Upper lobe of right lung (tissue), 1 donor: Measurements from ENCODE around the gene SLC2A1. TPM values are rescaled to one million over a fixed set of nuclear protein-coding genes. Genes with fewer than 3 reads are reported as not detected.

Experiments used
- ATAC-seq: fragments of 200-7000 bp; cut with Tn5 transposase; one replicate; pipeline ENCODE4 v1.9.1; 2020; ENCODE audit warnings: mild to moderate bottlenecking, moderate library complexity
- DNase-seq: peaks from one replicate; pipeline ENCODE4 v3.0.0-alpha.2; 2020
- H3K27ac ChIP-seq: fragments of 200-600 bp; one replicate; pipeline ENCODE4 v1.8.0; 2022
- H3K27me3 ChIP-seq: fragments of 200-600 bp; one replicate; pipeline ENCODE4 v1.8.0; 2022; ENCODE audit warnings: mild to moderate bottlenecking
- H3K36me3 ChIP-seq: fragments of 200-600 bp; one replicate; pipeline ENCODE4 v1.8.0; 2022
- H3K4me1 ChIP-seq: fragments of 200-600 bp; one replicate; pipeline ENCODE4 v1.8.0; 2022
- H3K4me3 ChIP-seq: fragments of 200-600 bp; one replicate; pipeline ENCODE4 v1.8.0; 2022; ENCODE audit warnings: mild to moderate bottlenecking
- H3K9me3 ChIP-seq: fragments of 200-600 bp; one replicate; pipeline ENCODE4 v1.8.0; 2022
- CTCF ChIP-seq: fragments of 200-600 bp; IDR thresholded peaks from one replicate; pipeline ENCODE4 v1.8.0; 2022; ENCODE audit warnings: antibody characterized with exemption
- intact Hi-C: fragments of 100-400 bp; cut with DNase I; formaldehyde crosslinking; loops from one replicate; pipeline ENCODE4 v1.11.0; 2022
- total RNA-seq: library from RNA; stranded (reverse); fragmentation: NEBNext Ultra II Directional; extraction: Animal tissue kit (Norgen Biotek cat#: 25700); gene quantifications from one replicate; pipeline ENCODE4 v1.2.1, GENCODE V29; 2021
- donor health status: DM: no; HTN: yes; CAD: no; lungs with severe emphysema.

Gene SLC2A1
- total RNA-seq, 1 donor from 2014 or later, result 12.9 TPM

DNA sequence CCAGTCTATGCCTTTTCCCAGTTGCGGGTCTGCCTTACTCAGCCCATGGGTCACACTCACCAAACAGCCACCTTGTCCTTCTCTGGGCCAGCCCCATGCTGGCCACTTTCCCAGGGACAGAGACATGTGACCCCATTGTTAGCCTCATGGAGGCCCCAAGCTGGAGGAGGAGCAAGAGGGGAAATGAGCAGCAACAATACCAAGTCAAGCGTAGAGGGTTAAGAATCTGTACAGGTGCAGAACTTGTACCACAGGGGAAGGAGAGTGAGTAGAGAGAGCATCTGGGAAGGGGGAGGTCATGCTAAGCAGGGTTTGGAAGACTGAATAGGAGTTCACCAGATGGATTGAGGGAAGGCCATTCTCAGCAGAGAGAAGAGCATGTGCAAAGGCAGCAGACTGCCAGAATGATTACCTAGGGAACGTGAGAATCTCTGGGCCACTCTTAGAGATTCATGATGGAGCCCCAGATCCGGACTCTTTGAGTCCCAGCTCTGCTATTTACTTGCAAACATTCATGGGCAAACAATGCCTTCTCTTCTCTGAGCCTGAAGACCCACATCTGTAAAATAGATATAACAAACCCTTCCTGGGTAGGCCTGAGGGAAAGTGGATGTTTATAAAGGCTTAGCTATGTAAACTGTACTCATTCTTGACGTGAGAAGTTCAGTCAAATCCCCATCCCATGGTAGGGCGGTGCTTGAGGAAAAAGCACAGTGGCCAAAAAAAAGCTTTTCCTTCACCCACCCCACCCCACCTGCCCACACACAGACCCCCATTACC, 2.8 kb upstream of the SLC2A1 start:
- no peak for DNase-seq
- intact Hi-C loops, result no loop called here

DNA sequence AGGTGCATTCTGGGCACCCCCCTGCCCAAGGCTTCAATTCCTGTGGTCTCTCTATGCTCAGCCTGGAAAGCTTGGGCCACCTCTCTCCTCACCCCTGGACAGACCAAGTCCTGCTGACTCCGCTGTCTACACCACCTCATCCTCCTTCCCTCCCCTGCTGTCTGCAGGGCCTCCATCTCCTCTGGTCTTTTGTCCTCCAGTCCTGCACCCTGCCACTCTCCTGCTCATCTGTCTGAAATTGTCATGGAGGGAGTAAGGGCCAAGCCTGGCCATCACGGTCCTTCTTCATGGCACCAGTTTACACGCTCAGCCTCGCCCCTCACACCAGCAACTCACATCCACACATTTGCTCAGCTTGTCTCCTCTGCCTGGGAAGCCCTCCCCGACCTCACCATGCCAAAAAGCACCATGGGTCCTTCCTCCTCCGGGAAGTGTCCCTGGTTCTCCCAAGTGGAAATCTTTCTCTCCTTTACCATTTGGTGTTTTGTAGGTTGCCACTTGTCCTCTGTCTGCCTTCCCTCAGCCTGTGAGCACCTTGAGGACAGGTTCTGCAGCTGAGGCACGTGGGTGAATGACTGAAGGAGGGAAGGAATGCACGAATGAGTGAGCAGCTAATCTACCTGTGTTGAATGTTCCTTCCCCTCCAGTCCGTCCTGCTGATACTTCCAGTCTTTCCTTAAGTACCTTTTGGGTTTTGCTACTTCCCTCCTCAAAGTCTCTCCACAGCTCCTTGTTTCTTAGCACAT, 2.1 kb upstream of the SLC2A1 start:
- no peak for DNase-seq
- intact Hi-C loops, result no loop called here
- Histone ChIP-seq H3K4me3 (no peak overlapping the region), H3K36me3 (no peaks in the 10 kb centered on the region), H3K27me3 (peaks cover 26% of the 10 kb centered on the region), H3K27ac (no peak overlapping the region), H3K4me1 (peaks cover 7% of the 10 kb centered on the region), H3K9me3 (no peaks in the 10 kb centered on the region)
- TF ChIP-seq CTCF, result no peak
- ATAC-seq, result no peak

More for the DNA sequence above, 2.8 kb upstream of the SLC2A1 start:
- Histone ChIP-seq H3K27ac (no peak overlapping the region), H3K36me3 (no peaks in the 10 kb centered on the region), H3K4me3 (no peak overlapping the region), H3K4me1 (peaks cover 7% of the 10 kb centered on the region), H3K9me3 (no peaks in the 10 kb centered on the region), H3K27me3 (peaks cover 26% of the 10 kb centered on the region)
- no peak for TF ChIP-seq CTCF
- no peak for ATAC-seq

- no peak overlapping the region for H3K4me3 ChIP-seq
- H3K27ac ChIP-seq, result no peak overlapping the region
Observed at GRCh38 chr1:42960122-42960390, 1.4 kb upstream of the SLC2A1 start.

GRCh38 chr1:42957880-42958487, 684 bp downstream of the SLC2A1 start:
- no peak for TF ChIP-seq CTCF
- Histone ChIP-seq H3K4me3 (peak overlapping the region; percentile 72), H3K36me3 (no peaks in the 10 kb centered on the region), H3K27ac (peak overlapping the region; percentile 51), H3K27me3 (peaks cover 17% of the 10 kb centered on the region), H3K4me1 (peaks cover 10% of the 10 kb centered on the region), H3K9me3 (no peaks in the 10 kb centered on the region)
- intact Hi-C loops, result no loop called here
- ATAC-seq (peak; percentile 59), DNase-seq (no peak)

More at GRCh38 chr1:42960122-42960390, 1.4 kb upstream of the SLC2A1 start:
- DNase-seq, result no peak
- no peak for TF ChIP-seq CTCF
- Histone ChIP-seq H3K4me1 (peaks cover 7% of the 10 kb centered on the region), H3K27me3 (peaks cover 26% of the 10 kb centered on the region), H3K9me3 (no peaks in the 10 kb centered on the region), H3K36me3 (no peaks in the 10 kb centered on the region)
- intact Hi-C loops, result no loop called here
- no peak for ATAC-seq

DNA sequence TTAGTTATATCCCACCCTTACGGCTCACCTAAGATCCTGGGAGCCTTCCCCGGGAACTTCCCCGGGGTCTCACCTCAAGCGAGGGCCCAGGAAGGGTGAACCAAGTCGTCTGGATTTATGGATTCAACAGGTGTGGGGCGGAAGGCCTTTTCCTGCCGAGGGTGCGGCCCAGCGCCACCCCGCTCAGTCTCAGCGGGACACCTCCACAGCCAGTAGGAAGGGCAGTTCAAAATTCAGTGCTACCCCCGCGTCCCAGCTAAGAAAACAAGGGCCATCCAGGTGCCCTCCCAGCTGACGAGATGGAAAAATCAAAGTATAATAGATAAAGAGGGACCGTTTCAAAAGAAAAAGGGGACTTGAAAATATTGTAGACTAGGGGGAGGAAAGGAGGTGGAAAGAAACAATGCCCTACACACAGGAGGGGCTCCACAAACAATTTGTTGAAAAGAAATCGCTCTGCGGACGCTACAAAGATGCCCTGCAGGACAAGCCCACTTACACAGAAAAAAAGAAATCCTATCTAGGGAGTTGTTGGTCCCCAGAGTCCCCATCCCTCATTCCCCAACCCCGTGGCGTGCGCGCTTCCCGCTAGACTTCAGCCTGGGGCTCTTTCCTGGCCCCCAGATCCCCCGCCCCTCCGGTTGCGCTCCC, 1.3 kb downstream of the SLC2A1 start:
- no peak for DNase-seq
- H3K27me3 ChIP-seq, result peaks cover 11% of the 10 kb centered on the region
- peaks cover 16% of the 10 kb centered on the region for H3K4me1 ChIP-seq
- no peak for ATAC-seq
- intact Hi-C loops, result no loop called here
- H3K36me3 ChIP-seq, result no peaks in the 10 kb centered on the region
- H3K9me3 ChIP-seq, result no peaks in the 10 kb centered on the region
- H3K27ac ChIP-seq, result peak overlapping the region; percentile 51
- no peak for TF ChIP-seq CTCF
- H3K4me3 ChIP-seq, result peak overlapping the region; percentile 72
